GM19397 (cell line): Measurements from ENCODE around the gene LRMDA.
"Not testable (repeated sequence)": the region's sequence is repeated elsewhere in the genome, so short reads cannot be mapped to it uniquely, and the experiment has no call there.

Experiments used
- ATAC-seq: cut with Tn5 transposase; IDR thresholded peaks from one replicate; pipeline ENCODE4 v1.9.1; 2021; ENCODE audit warnings: mild to moderate bottlenecking, moderate library complexity; ENCODE audit not compliant: unreplicated experiment

The LRMDA gene

DNA sequence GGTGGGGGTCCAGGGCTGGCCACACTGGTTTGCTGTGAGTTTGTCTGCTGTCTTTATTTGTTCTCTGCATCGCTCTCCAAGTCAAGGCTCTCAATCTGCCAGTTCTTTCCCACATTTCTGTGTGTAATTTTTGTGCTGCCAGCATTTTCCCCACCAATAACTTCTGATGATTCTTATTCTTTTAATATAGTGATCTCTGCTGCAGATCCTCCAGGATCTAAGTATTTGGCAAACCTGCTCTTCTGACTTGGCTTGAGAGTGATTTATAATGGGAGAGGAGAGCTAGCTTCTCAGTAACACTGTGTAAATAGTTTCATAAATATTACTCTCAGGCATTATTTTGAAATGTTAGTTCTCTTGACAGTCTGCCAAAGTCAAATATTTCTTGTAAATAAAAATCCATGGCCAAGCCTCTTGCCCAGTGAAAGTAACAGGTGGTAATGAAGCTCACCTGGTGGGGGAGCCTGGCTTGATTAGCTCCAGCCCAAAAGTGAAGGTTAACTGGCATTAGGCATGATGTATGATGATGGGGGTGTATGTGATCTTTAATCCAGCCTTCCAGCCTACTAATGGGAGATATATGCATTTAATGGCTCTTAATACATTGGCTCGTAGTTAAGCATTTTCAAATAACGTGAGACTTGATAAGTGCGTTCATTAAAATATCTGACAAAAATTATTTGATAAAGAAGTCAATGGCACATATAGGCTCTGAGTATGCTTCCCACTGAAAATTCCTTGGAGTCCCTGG, 1150.3 kb downstream of the LRMDA start:
- no peak for ATAC-seq

DNA sequence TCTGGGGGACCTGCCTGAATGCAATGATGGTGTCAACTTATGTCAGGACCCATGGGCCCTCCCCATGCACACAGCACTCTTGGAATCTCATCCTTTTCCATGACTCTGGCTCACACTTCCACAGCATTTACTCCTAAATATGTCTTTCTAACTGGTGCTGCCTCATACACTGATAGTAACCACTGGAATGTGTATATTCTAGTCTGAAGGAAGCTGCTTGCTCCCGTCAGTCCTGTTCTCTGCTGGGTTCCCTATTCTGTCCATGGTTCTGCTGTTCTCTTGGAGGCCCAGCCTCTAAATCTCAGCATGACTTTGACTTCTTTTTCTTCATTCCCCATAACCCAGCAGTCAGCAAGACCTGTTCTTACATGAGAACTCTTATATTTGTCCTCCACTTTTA, 1151.1 kb downstream of the LRMDA start:
- no peak for ATAC-seq

DNA sequence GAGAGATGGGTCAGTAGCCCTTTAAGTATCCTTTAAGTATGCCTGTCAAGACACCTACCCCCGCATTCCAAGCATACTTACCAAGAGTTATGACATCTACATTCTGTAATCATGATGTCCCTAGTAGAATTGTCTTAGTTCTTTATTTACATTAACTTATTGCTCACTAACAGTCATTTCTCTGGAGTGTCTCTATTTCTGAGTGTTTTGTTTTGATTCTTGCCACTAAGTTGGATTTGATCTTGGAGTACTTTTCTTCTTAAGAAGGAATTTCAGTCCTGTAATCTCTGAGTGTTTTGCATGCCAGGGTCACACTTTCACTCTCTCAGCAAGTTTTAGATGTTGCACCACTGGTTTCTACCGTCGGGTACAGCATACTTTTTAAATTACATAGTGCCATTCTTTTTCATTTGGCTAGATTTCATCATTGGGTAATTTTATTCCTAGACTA, 1152.3 kb downstream of the LRMDA start:
- no peak for ATAC-seq

DNA sequence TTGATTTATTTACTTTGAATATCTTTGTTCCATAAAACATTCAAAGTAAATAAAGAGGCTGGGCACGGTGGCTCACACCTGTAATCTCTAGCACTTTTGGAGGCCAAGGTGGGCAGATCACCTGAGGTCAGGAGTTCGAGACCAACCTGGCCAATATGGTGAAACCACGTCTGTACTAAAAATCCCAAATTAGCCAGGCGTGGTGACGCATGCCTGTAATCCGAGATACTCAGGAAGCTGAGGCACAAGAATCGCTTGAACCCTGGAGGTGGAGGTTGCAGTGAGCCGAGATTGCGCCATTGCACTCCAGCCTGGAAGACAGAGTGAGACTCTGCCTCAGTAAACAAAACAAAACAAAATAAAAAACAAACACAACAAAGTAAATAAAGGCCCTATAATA, 1153.0 kb downstream of the LRMDA start:
- ATAC-seq: not testable (repeated sequence)
